ENCODE results near the gene RNF141. TPM values are rescaled to one million over a fixed set of nuclear protein-coding genes. Genes with fewer than 3 reads are reported as not detected.

RNF141 gene
- total and polyA plus RNA-seq, 3 experiments from 2014 or later = 19.2 to 20.0 (median 19.6) TPM

DNA sequence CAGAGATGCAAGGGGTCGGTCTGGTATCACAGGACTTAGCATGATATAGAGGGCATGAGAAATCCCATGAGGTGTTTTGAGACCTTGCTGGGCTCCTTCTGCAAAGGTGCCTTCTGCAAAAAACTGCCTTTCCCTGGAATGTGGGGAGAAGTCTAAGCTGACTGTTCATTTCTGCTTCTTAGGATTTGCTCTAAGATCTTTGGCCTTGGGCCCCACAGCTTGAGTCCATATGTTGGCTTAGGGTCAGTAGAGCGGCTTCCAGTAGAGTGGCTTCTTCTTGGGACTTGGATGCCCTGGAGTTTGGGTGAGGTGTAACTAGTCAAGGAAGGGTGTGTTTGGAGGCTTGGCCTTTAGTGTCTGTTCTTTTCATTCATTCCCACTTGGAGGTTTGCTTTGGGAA lies 48.9 kb downstream of the RNF141 start:
- CTCF ChIA-PET = no interaction called here

DNA sequence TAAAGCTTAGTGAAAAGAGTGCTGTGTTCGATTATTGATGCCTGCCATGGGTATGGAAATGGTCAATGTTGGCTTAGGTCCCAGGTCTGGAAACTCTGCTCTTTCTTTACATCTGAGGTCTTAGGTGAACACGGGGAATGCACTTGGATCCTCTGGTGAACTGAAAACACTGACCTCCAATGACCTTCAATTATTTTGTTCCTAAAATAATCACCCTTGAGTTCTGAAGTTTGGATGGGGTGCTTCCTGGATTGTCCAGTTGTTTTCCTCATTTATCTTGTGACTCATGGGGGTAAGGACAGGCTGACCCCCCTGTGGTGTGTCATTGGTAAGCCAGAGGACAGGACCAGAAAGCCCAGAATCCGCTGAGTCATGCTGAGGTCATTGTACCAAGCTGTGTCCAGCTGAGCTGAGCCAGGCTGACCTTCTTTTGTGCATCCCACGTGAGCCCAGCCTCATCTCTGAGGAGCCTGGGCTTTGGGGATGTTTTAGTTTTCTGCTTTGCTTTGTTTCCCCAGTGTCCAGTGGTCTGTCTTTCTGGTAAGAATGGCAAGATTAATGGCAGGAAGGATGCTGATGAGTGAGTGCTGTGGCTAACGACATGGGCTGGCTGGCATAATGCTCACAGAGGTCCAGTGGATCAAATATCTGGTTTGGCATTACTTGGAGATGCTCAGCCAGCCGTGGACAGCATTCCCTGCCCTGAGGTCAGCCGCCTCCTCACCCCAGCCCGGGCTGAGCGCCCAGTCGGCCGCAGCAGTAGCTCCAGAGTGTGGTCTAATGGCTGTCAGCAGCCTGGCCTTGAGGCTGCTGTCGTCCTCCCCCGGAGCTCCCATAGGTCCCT lies 50.4 kb downstream of the RNF141 start:
- Histone ChIP-seq H3K36me3 (ENCODE audit: insufficient read depth, low read length) (peaks cover 32% of the 10 kb centered on the region), H3K4me3 (ENCODE audit: low read length) (no peak overlapping the region), H3K27me3 (ENCODE audit: insufficient read depth, low read length, poor library complexity, severe bottlenecking) (no peaks in the 10 kb centered on the region), H3K4me1 (ENCODE audit: insufficient read depth, low read length) (no peaks in the 10 kb centered on the region), H3K27ac (ENCODE audit: low read depth, low read length) (no peak overlapping the region), H3K9me3 (ENCODE audit: low read length) (no peaks in the 10 kb centered on the region)
- Mint-ChIP-seq H3K27me3 (no peaks in the 10 kb centered on the region), H3K4me3 (no peak overlapping the region), H3K9me3 (no peaks in the 10 kb centered on the region), H3K36me3 (peaks cover 0 to 91% (median 22%) of the 10 kb centered on the region in 3 donors), H3K4me1 (peaks cover 10 to 18% (median 12%) of the 10 kb centered on the region in 3 donors), H3K27ac (peak overlapping the region in 5 of 8 donors; percentile 32 to 89 (median 72))
- no peak for DNase-seq
- ChIA-PET POLR2A (no interaction called here), CTCF (no interaction called here)

More for the DNA sequence above, 48.9 kb downstream of the RNF141 start:
- Mint-ChIP-seq H3K9me3 (no peaks in the 10 kb centered on the region), H3K4me3 (no peak overlapping the region), H3K36me3 (peaks cover 0 to 90% (median 22%) of the 10 kb centered on the region in 3 donors), H3K27ac (peak overlapping the region in 4 of 8 donors; percentile 2 to 86 (median 68)), H3K27me3 (no peaks in the 10 kb centered on the region), H3K4me1 (peaks cover 10 to 18% (median 12%) of the 10 kb centered on the region in 3 donors)
- Histone ChIP-seq H3K4me1 (ENCODE audit: insufficient read depth, low read length) (no peaks in the 10 kb centered on the region), H3K9me3 (ENCODE audit: low read length) (no peaks in the 10 kb centered on the region), H3K4me3 (ENCODE audit: low read length) (no peak overlapping the region), H3K27ac (ENCODE audit: low read depth, low read length) (no peak overlapping the region), H3K27me3 (ENCODE audit: insufficient read depth, low read length, poor library complexity, severe bottlenecking) (no peaks in the 10 kb centered on the region), H3K36me3 (ENCODE audit: insufficient read depth, low read length) (peaks cover 18% of the 10 kb centered on the region)
- POLR2A ChIA-PET = no interaction called here
- DNase-seq = no peak

DNA sequence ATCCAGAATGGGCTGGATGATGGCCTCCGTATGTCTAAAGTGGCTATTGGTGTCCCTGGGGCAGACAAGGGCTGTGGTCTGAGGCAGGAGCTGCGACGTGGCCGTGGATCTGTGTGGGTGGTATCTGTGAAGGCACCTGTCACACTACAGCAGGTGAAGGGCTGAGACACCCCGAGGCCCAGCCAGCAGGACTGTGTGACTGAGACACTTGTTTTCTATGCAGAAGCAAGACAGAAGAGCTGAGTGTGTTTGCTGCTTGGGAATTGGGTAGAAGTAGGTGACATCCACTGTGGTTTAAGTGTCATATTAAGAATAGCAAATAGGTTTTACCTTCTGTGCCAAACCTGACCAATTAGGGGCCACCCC lies 51.0 kb downstream of the RNF141 start:
- POLR2A ChIA-PET = no interaction called here

DNA sequence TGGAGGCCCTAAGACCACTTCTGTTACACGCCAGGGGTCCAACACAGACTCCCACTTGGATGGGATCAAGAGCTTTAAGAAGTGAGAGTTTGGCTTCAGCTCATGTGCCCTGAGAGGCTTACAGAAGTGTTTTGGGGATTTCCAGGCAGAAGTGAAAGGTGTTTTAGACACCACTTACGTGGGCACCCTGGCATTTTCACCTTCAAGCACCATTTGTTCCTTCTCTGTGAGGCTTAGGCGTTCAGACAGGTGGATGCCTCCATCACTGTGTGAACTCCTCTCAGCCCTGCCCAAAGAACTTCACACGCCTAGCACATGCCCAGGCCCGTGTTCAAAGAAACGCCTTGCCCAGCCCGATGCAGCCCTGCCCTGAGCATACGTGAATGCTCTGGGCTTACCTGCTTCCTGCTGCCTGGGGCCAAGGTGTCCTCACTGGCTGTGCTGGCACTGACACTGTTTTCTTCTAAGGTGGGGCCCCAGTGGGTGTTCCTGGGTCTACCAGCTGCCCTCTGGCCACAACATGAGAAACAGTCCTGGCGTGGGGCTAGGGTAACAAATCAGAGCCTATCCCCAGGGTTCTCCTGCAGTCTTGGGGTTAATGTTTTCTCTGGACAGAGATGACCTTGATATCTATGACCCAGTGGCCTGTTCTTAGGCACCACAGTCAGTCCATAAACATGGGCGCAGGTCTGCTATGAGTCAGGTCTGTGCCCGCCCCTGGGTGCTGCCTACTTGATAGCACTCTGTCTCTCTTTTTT lies 51.9 kb downstream of the RNF141 start:
- CTCF ChIA-PET = interaction anchor here (0.8 kb wide), 1 partner anchor 52 kb away, joined by 3 read pairs; the partner anchor contains the start of gene RNF141
- H3K27ac ChIP-seq (ENCODE audit: low read depth, low read length) = no peak overlapping the region
- DNase-seq = peak in 1 of 5 donors; percentile 31
- H3K9me3 ChIP-seq (ENCODE audit: low read length) = no peaks in the 10 kb centered on the region
- H3K36me3 ChIP-seq (ENCODE audit: insufficient read depth, low read length) = peaks cover 22% of the 10 kb centered on the region
- Mint-ChIP-seq H3K27ac (peak overlapping the region in 6 of 8 donors; percentile 18 to 91 (median 78)), H3K9me3 (no peaks in the 10 kb centered on the region), H3K36me3 (peaks cover 0 to 90% (median 18%) of the 10 kb centered on the region in 3 donors), H3K4me3 (peak overlapping the region in 1 of 7 donors; percentile 15), H3K27me3 (no peaks in the 10 kb centered on the region), H3K4me1 (peaks cover 10 to 18% (median 12%) of the 10 kb centered on the region in 3 donors)
- no peaks in the 10 kb centered on the region for H3K27me3 ChIP-seq (ENCODE audit: insufficient read depth, low read length, poor library complexity, severe bottlenecking)
- no peak overlapping the region for H3K4me3 ChIP-seq (ENCODE audit: low read length)
- no peaks in the 10 kb centered on the region for H3K4me1 ChIP-seq (ENCODE audit: insufficient read depth, low read length)
- POLR2A ChIA-PET = no interaction called here

More for the DNA sequence above, 51.0 kb downstream of the RNF141 start:
- H3K27ac Mint-ChIP-seq = peak overlapping the region in 4 of 8 donors; percentile 48 to 89 (median 80)
- H3K9me3 Mint-ChIP-seq = no peaks in the 10 kb centered on the region
- no peaks in the 10 kb centered on the region for H3K27me3 Mint-ChIP-seq
- no peaks in the 10 kb centered on the region for H3K4me1 ChIP-seq (ENCODE audit: insufficient read depth, low read length)
- H3K4me3 Mint-ChIP-seq = no peak overlapping the region
- H3K4me1 Mint-ChIP-seq = peaks cover 10 to 18% (median 12%) of the 10 kb centered on the region in 3 donors
- peaks cover 0 to 90% (median 22%) of the 10 kb centered on the region in 3 donors for H3K36me3 Mint-ChIP-seq
- peaks cover 27% of the 10 kb centered on the region for H3K36me3 ChIP-seq (ENCODE audit: insufficient read depth, low read length)
- CTCF ChIA-PET = no interaction called here
- no peak overlapping the region for H3K4me3 ChIP-seq (ENCODE audit: low read length)
- no peaks in the 10 kb centered on the region for H3K9me3 ChIP-seq (ENCODE audit: low read length)
- no peak overlapping the region for H3K27ac ChIP-seq (ENCODE audit: low read depth, low read length)
- DNase-seq = no peak
- H3K27me3 ChIP-seq (ENCODE audit: insufficient read depth, low read length, poor library complexity, severe bottlenecking) = no peaks in the 10 kb centered on the region

DNA sequence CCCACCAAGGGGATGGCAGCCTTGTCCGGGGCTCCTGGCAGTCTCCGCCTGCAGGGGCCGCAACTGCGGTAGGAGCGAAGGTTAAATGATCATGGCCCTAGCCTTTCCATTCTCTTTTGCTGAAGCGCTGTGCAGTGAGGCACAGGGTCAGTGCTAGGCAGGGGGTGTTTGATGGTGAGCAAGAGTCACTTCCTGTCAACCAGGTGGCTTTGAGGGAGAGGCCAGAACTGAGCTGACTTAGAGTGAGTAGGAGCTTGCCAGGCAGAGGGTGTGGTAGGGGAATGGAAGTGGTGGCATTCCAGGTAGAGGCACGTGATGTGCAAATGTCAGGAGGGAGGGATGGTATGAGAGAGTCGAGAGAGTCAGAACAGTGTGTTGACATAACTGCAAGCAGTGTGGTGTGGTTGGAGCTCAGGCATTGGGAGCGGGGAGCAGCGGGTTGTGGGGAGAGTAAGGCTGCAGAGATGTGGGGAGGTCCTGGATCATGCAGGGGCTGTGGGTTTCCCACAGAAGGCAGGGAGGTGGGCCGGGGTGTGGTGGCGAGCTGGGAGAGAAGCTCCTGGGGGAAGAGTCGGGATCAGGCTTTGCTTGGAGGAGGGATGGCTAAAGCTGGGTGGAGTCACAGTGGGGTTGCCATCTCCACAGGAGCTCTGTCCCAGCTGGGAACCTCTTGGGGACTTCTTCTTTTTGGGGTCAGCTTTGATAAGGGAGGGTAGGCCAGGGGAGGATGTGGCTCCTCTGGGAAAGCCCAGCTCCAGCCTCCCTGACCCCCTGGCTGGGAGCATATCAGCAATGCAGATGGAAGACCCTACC lies 52.7 kb downstream of the RNF141 start:
- Histone ChIP-seq H3K9me3 (ENCODE audit: low read length) (no peaks in the 10 kb centered on the region), H3K4me1 (ENCODE audit: insufficient read depth, low read length) (no peaks in the 10 kb centered on the region), H3K4me3 (ENCODE audit: low read length) (no peak overlapping the region), H3K27me3 (ENCODE audit: insufficient read depth, low read length, poor library complexity, severe bottlenecking) (no peaks in the 10 kb centered on the region), H3K27ac (ENCODE audit: low read depth, low read length) (no peak overlapping the region), H3K36me3 (ENCODE audit: insufficient read depth, low read length) (peaks cover 19% of the 10 kb centered on the region)
- DNase-seq = no peak
- H3K4me3 Mint-ChIP-seq = no peak overlapping the region
- no peaks in the 10 kb centered on the region for H3K9me3 Mint-ChIP-seq
- POLR2A ChIA-PET = no interaction called here
- no peaks in the 10 kb centered on the region for H3K27me3 Mint-ChIP-seq
- H3K27ac Mint-ChIP-seq = peak overlapping the region in 7 of 8 donors; percentile 7 to 91 (median 86)
- CTCF ChIA-PET = interaction anchor here (0.8 to 1.0 kb wide), 2 partner anchors 53 to 82 kb away, joined by 3 read pairs; partner anchors contain the start of gene RNF141
- H3K4me1 Mint-ChIP-seq = peaks cover 10 to 18% (median 12%) of the 10 kb centered on the region in 3 donors
- peaks cover 0 to 88% (median 17%) of the 10 kb centered on the region in 3 donors for H3K36me3 Mint-ChIP-seq

DNA sequence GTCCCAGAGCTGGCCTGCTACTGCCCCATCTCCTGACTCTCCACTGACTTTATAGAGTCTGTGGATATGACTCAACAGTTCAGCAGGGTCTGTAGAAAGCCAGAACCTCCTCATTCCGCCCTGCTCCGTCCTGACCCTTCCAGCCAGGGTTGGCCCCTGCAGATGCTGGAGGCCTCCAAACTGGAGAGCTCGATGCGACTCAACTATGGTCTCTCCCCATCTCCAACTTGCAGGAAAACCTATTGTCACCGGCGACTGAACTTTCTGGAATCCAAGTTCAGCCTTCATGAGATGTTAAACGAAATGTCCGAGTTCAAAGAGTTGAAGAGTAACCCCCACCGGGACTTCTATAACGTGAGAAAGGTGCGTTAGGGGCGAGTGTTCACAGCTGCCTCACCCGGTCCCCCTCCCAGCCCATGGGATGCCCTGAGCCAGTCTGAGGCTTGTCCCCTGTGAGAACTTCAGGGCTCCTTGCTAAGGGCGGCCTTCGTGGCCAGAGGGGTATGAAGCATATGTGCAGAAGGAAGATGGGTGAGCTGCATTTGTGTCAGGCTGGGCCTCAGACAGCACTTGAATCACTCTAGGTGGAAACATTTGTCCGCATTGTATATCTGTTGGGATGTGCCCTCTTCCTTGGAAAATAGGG lies 53.9 kb downstream of the RNF141 start:
- Histone ChIP-seq H3K4me3 (ENCODE audit: low read length) (no peak overlapping the region), H3K27me3 (ENCODE audit: insufficient read depth, low read length, poor library complexity, severe bottlenecking) (no peaks in the 10 kb centered on the region), H3K9me3 (ENCODE audit: low read length) (no peaks in the 10 kb centered on the region), H3K4me1 (ENCODE audit: insufficient read depth, low read length) (no peaks in the 10 kb centered on the region), H3K27ac (ENCODE audit: low read depth, low read length) (no peak overlapping the region), H3K36me3 (ENCODE audit: insufficient read depth, low read length) (peaks cover 20% of the 10 kb centered on the region)
- Mint-ChIP-seq H3K27me3 (no peaks in the 10 kb centered on the region), H3K36me3 (peaks cover 4 to 85% (median 20%) of the 10 kb centered on the region in 3 donors), H3K4me1 (peaks cover 10 to 18% (median 15%) of the 10 kb centered on the region in 3 donors), H3K9me3 (no peaks in the 10 kb centered on the region), H3K27ac (peak overlapping the region in 5 of 8 donors; percentile 16 to 64 (median 55)), H3K4me3 (no peak overlapping the region)
- no peak for DNase-seq
- POLR2A ChIA-PET = no interaction called here
- CTCF ChIA-PET = interaction anchor here (1.0 kb wide), 1 partner anchor 81 kb away, joined by 3 read pairs; no protein-coding TSS in a partner anchor

DNA sequence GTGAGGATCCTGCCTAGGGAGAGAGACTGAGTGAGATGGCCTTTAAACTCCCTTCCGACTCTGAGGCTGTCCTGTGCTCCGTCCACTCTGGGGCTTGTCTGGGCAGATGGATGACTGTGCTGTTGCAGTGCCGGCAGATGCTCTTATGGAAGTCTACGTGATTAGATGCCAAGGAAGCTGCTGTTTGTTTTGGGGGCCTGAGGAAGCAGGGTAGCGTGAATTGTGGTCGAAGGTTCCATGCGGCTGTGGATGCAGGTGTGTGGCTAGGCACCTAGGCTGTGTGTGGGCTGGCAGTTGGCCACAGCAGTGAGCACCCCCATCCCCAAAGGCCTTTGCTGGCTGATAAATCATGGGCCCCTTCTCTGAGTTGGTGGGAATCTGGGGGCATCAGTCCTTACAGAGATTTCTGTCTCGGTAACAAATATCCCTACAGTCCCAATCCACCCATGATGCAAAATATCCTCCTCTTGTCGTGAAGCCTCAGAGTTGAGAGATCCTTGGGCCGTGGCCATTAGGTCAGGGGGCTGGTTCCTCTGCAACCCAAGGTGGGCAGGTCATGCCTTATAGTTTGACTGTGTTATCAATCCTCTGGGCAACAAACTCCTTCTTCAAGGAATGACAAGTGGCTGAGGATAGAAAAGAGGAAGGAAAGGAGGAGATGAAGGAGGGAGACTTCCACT lies 54.7 kb downstream of the RNF141 start:
- Mint-ChIP-seq H3K4me3 (no peak overlapping the region), H3K27ac (peak overlapping the region in 6 of 8 donors; percentile 4 to 66 (median 48)), H3K9me3 (no peaks in the 10 kb centered on the region), H3K4me1 (peaks cover 10 to 18% (median 15%) of the 10 kb centered on the region in 3 donors), H3K36me3 (peaks cover 4 to 85% (median 19%) of the 10 kb centered on the region in 3 donors), H3K27me3 (no peaks in the 10 kb centered on the region)
- no peak overlapping the region for H3K4me3 ChIP-seq (ENCODE audit: low read length)
- ChIA-PET CTCF (no interaction called here), POLR2A (no interaction called here)
- H3K36me3 ChIP-seq (ENCODE audit: insufficient read depth, low read length) = peaks cover 23% of the 10 kb centered on the region
- H3K27ac ChIP-seq (ENCODE audit: low read depth, low read length) = no peak overlapping the region
- no peaks in the 10 kb centered on the region for H3K9me3 ChIP-seq (ENCODE audit: low read length)
- no peak for DNase-seq
- no peaks in the 10 kb centered on the region for H3K4me1 ChIP-seq (ENCODE audit: insufficient read depth, low read length)
- no peaks in the 10 kb centered on the region for H3K27me3 ChIP-seq (ENCODE audit: insufficient read depth, low read length, poor library complexity, severe bottlenecking)

Measured in CD8-positive, alpha-beta memory T cell (primary cell).